ENCODE data around the gene PSMD7.

PSMD7 gene

GRCh38 chr16:74296432-74297144, at the start of gene PSMD7:
Gene PSMD7 (plus strand): TSS chr16:74296814. CDS start chr16:74296915, 101 bp downstream.
- peak; percentile 87 for DNase-seq

GRCh38 chr16:74249254-74249653, 47.4 kb upstream of the PSMD7 start:
- DNase-seq = no peak

DNA sequence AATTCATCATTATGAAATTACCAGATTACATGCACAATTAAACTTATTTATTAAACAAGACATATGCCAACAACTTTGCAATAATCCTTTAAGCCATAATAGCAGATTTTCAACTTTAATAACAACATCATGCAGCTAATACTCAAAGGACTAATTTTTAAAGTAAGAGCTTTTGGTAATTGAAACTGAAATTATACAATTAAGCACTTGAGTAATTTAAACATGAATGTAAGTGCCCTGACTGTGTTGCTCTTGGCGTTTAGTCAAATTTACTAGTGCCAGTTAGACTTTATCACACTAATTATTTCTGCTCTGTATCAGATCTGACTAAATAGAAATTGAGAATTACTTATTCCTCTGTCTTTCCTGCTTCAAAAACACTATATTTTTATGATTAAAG, 46.8 kb upstream of the PSMD7 start:
- no peak for DNase-seq

- no peak for DNase-seq
Observed at GRCh38 chr16:74252329-74252728, 44.3 kb upstream of the PSMD7 start.

DNA sequence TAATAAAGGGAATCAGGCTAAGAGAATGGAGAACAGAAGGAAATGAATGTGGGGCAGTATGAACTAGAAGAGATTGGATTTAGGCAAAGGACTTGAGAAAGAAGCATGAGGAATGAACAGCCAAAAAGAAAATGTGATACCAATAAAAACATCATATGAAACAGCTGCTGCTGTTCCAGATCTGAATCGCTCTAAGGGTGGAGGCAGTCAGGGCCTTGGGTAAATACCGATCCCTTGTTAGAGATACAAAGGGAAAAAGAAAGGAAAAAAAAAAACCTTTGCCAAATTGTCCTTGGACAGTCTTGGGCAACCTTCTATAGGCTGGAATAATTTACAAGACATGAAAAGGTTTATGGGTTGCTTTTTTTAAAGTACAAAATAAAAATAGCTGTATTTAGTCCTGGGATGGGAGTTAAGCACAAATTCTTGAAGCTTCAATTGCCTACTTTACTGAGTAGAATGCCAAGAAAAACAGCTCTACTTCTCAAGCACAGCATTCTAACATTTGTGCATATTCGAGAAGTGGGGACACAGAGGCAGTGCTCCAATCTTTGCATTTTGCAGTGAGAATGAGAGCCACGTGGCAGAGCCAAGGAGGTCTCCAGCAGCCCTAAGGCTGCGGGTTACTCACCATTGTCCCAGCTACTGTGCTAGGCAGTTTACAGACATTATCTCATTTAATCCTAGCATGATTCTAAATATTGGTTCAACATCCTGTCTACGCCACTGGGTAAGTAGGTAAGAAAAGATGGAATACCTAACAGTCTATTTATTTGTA, 43.3 kb upstream of the PSMD7 start:
- DNase-seq = no peak

- DNase-seq = no peak
Observed at GRCh38 chr16:74257061-74257460, 39.6 kb upstream of the PSMD7 start.

DNA sequence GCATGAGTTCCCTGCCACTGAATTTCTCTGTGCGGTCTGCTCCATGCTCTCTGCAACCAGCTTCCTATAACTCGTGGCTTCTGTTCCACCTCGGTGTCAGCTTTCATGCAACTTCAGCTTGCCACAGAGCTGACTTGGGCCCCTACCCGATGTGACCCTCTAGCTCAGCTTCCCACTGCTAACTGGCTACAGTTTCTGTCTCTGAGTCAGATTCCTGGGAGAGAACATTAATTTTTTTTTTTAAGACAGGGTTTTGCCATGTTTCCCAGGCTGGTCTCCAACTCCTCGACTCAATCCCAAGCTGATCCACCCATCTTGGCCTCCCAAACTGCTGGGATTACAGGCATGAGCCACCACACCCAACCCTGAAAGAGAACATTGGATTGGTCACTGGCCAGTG, 35.5 kb upstream of the PSMD7 start:
- no peak for DNase-seq

DNA sequence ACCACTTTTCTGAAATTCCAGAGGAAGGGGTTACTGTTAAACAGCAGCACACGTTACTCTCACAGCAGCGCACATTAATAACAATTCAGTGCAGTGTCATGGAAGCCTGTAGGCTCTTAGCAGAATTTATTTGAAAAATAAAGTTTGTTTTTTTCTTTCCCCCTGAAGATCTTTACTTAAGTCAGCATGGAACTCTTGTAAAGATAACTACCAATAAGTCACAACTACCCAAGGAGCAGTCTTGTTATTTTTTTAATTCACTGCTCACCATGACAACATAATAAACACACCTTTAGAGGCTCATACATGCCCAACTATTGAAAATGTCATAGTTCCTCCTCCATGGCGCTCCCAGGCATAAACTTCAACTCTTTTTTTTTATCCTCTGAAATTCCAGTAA, 31.8 kb upstream of the PSMD7 start:
- DNase-seq = no peak

DNA sequence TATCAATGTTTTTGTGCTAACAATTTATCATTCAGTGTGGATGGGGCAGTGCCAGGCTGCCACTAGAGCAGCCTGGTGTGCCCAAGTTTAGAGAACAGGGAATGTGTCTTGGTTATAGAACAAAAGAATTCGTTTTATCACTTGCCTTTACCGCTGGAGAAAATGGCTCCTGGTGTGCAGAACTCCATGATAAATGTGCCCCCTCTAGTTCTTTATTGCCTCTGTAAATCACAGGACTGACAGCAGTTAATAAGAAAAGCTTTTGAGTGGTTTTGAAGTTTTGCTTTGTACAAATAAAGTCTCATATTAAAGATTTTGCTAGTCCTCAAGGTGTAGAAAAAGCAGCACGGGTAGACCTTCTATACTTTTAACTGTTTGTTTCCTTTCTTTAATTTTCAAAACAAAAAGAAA, 28.2 kb upstream of the PSMD7 start:
- DNase-seq = no peak

DNA sequence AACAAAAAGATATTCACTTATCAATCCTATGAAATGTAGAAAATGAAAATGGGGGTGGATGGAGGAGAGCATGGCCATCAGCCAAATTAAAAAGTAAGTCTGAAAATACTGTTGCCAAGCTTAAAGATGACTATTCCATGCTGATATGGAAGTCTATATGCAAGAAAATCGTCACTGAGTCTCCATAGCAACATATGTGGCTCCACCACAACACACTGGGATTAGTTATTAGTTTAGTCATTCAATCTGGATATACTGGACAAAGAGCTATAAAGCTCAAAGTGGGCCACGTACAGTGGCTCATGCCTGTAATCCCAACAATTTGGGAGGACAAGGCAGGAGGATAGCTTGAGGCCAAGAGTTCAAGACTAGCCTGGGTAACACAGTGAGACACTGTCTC, 24.7 kb upstream of the PSMD7 start:
- DNase-seq = no peak

DNA sequence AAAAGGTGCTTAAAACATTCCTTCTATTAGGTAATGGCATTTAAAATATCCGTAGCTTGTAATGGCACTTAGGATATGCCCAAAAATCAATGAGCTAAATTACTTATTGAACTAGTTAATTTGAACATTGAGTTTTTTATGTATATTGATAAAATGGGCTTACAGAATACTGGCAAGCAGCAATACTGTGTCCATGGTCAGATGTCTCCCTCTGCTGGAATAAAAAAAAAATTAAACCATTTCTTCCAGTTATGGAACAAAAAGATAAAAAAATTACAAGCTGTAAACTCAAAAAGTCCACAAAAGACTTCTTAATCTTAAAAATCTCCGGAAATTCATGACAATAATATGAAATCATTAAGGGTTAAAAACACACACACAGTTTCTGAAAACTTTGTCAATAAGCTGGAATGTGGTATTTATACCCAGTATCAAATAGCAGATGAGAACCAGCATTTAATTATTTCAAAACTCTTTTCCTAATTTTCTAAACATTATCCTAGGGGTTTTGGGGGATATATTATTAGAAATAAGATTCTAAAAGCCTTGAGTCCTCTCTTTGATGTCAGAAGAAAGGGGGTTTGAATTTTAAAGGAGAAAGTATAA, 21.5 kb upstream of the PSMD7 start:
- peak; percentile 5 for DNase-seq

GRCh38 chr16:74275711-74276110, 20.9 kb upstream of the PSMD7 start:
- DNase-seq = no peak

DNA sequence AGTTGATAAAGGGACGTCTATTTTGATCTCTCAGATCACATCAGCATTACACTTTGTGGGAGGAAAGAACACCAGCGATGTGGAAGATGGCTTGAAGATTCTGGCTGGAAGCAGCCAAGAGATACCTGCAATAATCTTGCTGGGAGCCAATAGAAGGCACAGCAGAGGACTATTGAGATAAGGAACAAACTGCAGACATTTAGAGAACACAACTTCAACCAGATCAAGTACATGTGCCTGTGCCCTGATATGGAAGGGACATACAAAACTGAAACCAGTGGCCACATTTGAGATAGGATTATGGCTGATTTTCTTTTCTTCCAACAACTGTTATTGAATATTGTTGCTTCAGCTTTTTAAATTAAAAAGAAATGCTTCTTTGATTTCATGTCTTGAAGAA, 18.6 kb upstream of the PSMD7 start:
- DNase-seq = no peak

GRCh38 chr16:74279266-74279665, 17.3 kb upstream of the PSMD7 start:
- no peak for DNase-seq

DNA sequence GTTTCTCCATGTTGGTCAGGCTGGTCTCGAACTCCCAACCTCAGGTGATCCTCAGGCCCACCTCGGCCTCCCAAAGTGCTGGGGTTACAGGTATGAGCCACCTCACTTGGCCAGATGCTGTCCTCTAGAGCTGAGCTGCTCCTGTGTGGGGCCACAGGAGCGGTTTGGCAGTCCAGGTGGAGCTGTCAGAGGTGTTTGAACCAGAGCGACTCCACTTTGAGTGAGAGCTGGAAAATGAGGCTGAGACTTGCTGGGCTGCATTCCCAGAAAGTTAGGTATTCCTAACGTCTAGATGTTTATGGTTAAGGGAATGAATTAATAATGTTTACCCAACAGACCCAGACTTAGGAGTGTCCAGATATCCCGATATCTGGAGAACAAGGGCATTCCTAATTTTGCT, 16.8 kb upstream of the PSMD7 start:
- DNase-seq = no peak

- no peak for DNase-seq
Observed at GRCh38 chr16:74280448-74280847, 16.2 kb upstream of the PSMD7 start.

- DNase-seq = no peak
Observed at GRCh38 chr16:74281300-74281699, 15.3 kb upstream of the PSMD7 start.

DNA sequence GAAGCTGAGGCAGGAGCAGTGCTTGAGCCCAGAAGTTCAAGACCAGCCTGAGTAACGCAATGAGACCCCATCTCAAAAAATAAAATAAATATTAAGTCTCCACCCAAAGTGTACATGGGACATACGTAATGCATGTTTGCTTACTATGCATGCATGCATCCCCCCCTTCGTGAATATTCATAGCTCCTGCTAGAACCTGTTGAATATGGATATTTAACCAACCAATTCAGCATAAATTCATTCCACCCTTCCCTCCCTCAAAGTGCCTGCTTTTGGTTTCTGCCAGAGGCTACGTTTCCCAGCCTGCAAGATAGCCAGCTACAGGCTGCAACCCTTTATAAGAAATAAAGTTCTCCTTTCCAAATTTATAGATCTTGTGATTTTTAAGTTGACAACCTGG, 12.9 kb upstream of the PSMD7 start:
- DNase-seq = no peak

GRCh38 chr16:74288065-74288464, 8.5 kb upstream of the PSMD7 start:
- no peak for DNase-seq

- DNase-seq = no peak
Observed at GRCh38 chr16:74290356-74290755, 6.3 kb upstream of the PSMD7 start.

DNA sequence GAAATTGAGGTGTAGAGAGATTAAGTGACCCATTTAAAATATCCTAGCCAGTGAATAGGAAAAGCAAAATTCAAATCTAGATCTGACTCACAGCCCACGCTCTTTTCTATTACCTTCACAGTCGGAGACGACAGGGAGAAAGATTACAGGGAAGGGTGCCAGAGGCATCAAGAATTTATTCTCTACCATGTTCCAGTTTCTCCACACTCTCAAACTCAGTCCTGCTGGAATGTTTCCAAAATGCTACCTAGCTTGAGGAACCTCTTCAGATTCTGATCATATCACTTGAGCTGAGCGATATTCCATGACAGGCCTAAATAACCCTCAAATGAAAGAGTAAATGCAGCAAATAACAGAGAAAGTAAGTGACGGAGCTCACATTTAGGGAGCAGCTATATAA, 5.4 kb upstream of the PSMD7 start:
- DNase-seq = no peak

GRCh38 chr16:74291577-74292208, 4.9 kb upstream of the PSMD7 start:
- DNase-seq = no peak

DNA sequence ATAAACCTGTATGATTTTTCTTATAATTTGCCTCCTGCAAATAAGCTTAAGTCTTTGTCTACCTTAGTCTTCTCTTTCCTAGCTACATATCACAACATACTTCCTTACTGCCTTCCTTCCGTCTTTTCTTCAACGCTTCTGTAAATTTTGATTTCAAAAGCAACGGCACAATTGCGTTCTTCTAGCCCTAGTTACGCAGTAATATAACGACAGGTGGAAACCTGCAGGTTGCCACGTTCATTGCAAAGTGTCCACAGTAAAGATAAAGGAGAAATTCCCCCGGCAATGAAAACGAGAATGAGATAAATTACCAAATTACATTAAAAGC, 546 bp upstream of the PSMD7 start:
- DNase-seq = no peak

GRCh38 chr16:74297145-74297665, 591 bp downstream of the PSMD7 start:
- DNase-seq = peak; percentile 14

Data from NCI-H2171 (cell line).